Activated CD8-positive, alpha-beta memory T cell treated with anti-CD3 and anti-CD28 coated beads, Interleukin-2, amount 50 U/mL, for 24 hours (primary cell): ENCODE measurements around the gene INSRR.

Experiments
- DNase-seq: peaks from one replicate; pipeline ENCODE4 v3.0.0-alpha.2; 2020; ENCODE audit errors: extremely low read depth

INSRR gene

GRCh38 chr1:156894711-156895454 is 36.0 kb upstream of the INSRR start:
- DNase-seq = no peak

DNA sequence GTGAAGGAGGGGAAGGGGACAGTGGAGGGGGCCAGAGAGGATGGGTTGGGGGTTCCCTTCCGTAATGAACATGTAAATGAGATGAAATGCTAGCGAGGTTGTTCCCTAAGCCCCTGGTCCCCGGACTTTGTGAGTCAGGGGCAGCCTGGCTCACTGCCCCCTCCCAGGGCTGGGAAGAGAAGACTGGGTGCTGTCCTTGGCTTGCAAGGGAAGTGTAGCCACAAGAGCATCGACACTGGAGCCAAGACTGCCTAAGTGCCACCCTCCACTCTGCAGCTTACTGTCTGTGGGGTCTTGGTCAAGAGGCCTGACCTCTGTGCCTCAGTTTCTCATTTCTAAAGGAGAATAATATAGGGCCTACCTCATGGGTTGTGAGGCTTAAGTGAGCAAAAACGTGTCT is 35.1 kb upstream of the INSRR start:
- DNase-seq = no peak

- DNase-seq = no peak
Measured at GRCh38 chr1:156893048-156893953, 34.4 kb upstream of the INSRR start, which contains the start of gene PEAR1. PEAR1 (plus strand) TSS chr1:156893718; CDS start chr1:156903927, 10,209 bp downstream.

GRCh38 chr1:156892190-156893047 is 33.5 kb upstream of the INSRR start:
- DNase-seq = peak; percentile 67

GRCh38 chr1:156889802-156890580 is 31.1 kb upstream of the INSRR start:
- peak; percentile 8 for DNase-seq

DNA sequence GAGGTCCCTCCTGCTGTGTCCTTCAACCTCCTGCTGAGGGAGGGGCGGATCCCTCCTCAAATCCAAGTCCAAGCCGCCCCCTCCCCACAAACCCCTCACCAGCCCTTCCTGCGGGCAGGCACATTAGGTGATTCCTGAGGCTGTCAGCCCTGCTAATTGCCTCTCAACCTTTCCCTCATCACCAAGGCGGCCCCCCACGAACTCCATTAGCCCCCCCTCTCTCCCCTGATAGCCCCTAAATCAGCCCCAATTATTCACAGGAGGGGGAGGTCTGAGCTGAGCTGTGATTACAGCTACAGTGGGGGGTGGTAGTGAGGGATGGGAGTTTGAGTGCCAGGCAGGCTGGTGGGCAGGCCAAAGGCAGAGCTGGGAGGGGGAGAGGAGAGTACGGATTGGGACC is 28.8 kb upstream of the INSRR start:
- no peak for DNase-seq

- no peak for DNase-seq
Measured at GRCh38 chr1:156887317-156887716, 28.4 kb upstream of the INSRR start.

- DNase-seq = no peak
Measured at GRCh38 chr1:156886583-156887281, 27.8 kb upstream of the INSRR start.

- DNase-seq = no peak
Measured at GRCh38 chr1:156885880-156886355, 27.0 kb upstream of the INSRR start.

DNA sequence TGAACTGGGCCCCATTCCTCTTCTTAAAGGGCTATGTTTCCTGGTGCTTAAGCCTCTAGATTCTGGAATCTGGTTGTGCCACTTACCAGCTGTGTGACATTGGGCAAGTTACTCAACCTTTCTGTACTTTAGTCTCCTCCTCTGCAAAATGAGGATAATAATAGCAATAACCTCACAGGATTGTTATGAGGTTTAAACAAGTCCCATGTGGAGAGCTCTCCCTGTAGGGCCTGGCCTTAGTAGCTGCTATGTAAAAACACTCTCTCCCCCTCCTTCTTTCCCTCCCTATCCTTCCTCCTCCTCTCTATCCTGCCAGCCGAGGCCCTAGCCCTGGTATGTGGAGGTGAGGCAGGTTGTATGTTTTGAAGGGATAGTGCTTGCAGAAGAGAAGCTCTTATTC is 26.4 kb upstream of the INSRR start:
- no peak for DNase-seq

GRCh38 chr1:156884560-156885184 is 25.8 kb upstream of the INSRR start:
- no peak for DNase-seq

- no peak for DNase-seq
Measured at GRCh38 chr1:156883919-156884318, 25.0 kb upstream of the INSRR start.

- DNase-seq = no peak
Measured at GRCh38 chr1:156882543-156882942, 23.6 kb upstream of the INSRR start.

- no peak for DNase-seq
Measured at GRCh38 chr1:156881663-156882062, 22.7 kb upstream of the INSRR start.

DNA sequence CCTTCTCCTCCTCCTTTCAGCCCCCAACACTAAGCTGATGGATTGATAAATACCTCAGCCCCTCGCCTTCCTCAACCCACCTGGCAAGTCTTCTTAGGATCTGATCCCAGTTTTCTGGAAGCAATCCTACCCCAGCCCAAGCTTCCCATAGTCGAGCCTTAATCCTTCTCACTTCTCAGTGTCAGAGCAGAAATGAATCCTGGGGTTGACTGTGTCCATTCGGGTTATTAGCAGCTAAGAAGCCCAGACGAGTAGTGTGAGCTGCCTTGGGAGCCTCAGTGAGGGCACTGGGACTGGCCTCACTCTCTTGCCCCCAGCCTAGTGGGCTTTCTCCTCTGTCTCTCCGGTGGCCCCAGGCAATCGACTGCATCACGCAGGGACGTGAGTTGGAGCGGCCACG is 22.2 kb upstream of the INSRR start:
- DNase-seq = no peak

GRCh38 chr1:156880473-156880872 is 21.6 kb upstream of the INSRR start:
- DNase-seq = no peak

- DNase-seq = no peak
Measured at GRCh38 chr1:156879876-156880275, 21.0 kb upstream of the INSRR start.

DNA sequence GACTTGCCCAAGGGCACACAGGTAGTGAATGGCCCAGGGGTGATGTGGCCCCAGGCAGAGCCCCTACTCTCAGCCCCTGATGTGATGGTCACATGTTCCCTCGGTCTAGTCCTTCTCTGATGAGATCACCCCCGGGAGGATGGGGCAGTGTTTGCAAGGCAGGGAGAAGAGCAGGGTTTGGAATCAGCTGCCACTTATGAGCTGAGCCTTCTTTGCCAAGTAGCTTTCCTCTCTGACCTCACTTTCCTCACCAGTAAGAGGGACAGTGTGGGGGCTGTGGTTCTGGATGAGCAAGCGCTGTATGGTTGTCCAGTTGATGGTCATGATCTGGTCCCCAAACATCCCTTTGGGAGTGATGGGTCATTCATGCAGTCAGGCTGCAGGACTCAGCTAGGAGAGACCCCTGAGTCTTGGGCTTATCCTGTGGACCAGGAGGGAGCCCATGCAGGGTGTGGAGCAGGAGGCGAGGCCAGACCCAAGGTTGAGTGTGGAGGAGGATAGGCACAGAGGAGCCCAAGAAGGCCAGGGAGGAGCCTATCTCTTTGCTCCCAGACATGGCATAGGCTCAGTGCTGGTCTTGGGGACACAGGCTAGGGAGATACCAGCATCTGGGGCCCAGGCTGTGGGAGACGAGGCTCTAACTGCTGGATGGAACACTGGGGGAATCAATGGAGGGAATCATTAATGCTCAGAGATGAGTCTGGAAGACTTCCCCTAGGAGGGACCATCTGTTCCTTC is 18.7 kb upstream of the INSRR start:
- DNase-seq = no peak

DNA sequence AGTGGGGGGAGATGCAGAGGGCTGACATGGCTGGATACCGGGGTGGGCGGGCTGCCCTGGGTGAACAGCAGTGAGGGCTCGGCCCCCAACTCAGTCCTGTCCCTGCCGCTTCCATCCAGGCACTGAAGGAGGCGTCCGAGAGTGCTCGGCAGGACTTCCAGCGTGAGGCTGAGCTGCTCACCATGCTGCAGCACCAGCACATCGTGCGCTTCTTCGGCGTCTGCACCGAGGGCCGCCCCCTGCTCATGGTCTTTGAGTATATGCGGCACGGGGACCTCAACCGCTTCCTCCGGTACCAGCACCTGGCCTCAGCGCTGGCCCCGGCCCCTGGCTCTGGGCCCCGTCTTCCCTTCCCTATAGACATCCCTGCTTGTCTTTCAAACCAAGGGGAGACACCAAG is 17.4 kb upstream of the INSRR start:
- no peak for DNase-seq

- DNase-seq = no peak
Measured at GRCh38 chr1:156875341-156875615, 16.4 kb upstream of the INSRR start.
